OCI-LY3 (cell line): ENCODE measurements around the gene KDM4C.

Source experiments
- H2AFZ ChIP-seq: fragments of 200-600, 300-600 bp; shearing (Covaris generic); 2 replicates; pipeline ENCODE4 v1.6.0; 2014; ENCODE audit warnings: antibody characterized with exemption, low read depth, low read length
- H3K27ac ChIP-seq: fragments of 200-600, 300-600 bp; sonication (generic); 2 replicates; pipeline ENCODE4 v1.5.1; 2014; ENCODE audit warnings: mild to moderate bottlenecking, low read length, moderate library complexity, mixed read lengths
- H3K27me3 ChIP-seq: fragments of 200-600, 300-600 bp; sonication (generic); 2 replicates; pipeline ENCODE4 v1.6.1; 2014; ENCODE audit warnings: low read depth, low read length, mixed read lengths
- H3K36me3 ChIP-seq: fragments of 200-600, 300-600 bp; sonication (generic); replicated peaks from 2 replicates; pipeline ENCODE3; 2014; ENCODE audit warnings: low read depth, low read length, mixed read lengths
- H3K4me1 ChIP-seq: fragments of 300-600, 200-600 bp; sonication (generic); 2 replicates; pipeline ENCODE4 v1.6.1; 2014; ENCODE audit warnings: low read length, mixed read lengths
- H3K4me2 ChIP-seq: fragments of 200-600, 300-600 bp; sonication (generic); 2 replicates; pipeline ENCODE4 v1.6.1; 2014; ENCODE audit warnings: low read length, mixed read lengths
- H3K4me3 ChIP-seq: fragments of 300-600, 200-600 bp; sonication (generic); 2 replicates; pipeline ENCODE4 v1.5.1; 2014; ENCODE audit warnings: antibody characterized with exemption, mild to moderate bottlenecking, low read length, moderate library complexity
- H3K79me2 ChIP-seq: fragments of 300-600, 200-600 bp; shearing (Covaris generic); 2 replicates; pipeline ENCODE4 v1.6.1; 2014; ENCODE audit warnings: mild to moderate bottlenecking, low read length, mixed read lengths
- H3K9ac ChIP-seq: fragments of 300-600, 200-600 bp; shearing (Covaris generic); 2 replicates; pipeline ENCODE4 v1.6.0; 2014; ENCODE audit warnings: mild to moderate bottlenecking, low read length, moderate library complexity
- H3K9me3 ChIP-seq: fragments of 200-600, 300-600 bp; shearing (Covaris generic); 2 replicates; pipeline ENCODE4 v1.6.1; 2014; ENCODE audit warnings: low read length, mixed read lengths; ENCODE audit not compliant: insufficient read depth
- H4K20me1 ChIP-seq: fragments of 200-600, 300-600 bp; sonication (generic); 2 replicates; pipeline ENCODE4 v1.6.1; 2016; ENCODE audit warnings: low read length, mixed read lengths; ENCODE audit not compliant: insufficient read depth
- EZH2phosphoT487 ChIP-seq: fragments of 200-600 bp; shearing (Covaris generic); IDR thresholded peaks from 2 replicates; pipeline ENCODE4 v1.6.1; 2018; ENCODE audit warnings: antibody characterized with exemption, mixed run types, low read depth
- TF ChIP-seq, protein P1 (sequence below): fragments of 200-600, 300-600 bp; sonication (generic); IDR thresholded peaks from 2 replicates; pipeline ENCODE4 v1.5.1; 2014; ENCODE audit warnings: antibody characterized with exemption, low read length, low read depth

KDM4C gene

DNA sequence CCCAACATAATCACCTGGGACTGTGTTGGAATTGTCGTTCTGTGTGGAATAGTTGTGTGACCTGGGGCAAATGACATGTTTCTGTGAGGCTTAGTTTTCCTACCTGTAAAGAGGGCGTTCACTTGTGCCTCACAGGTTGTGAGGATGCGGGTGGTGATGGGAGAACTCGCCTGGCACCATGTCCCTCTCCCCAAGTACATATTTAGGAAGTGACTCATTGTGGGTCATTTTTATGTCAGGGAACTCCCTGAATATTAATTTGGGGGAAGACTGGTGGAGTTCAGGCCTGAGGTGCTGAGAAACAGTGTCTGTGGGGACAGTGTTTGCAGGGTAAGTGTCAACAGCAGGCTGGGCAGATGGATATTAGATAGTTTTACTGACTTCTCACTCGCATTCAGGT is 144.7 kb downstream of the KDM4C start:
- H3K27ac ChIP-seq: no peak overlapping the region
- H2AFZ ChIP-seq: no peak overlapping the region
- H3K27me3 ChIP-seq: no peaks in the 10 kb centered on the region
- H3K36me3 ChIP-seq: no peaks in the 10 kb centered on the region
- no peaks in the 10 kb centered on the region for H3K9me3 ChIP-seq
- TF ChIP-seq EZH2phosphoT487: no peak
- TF ChIP-seq, protein P1, sequence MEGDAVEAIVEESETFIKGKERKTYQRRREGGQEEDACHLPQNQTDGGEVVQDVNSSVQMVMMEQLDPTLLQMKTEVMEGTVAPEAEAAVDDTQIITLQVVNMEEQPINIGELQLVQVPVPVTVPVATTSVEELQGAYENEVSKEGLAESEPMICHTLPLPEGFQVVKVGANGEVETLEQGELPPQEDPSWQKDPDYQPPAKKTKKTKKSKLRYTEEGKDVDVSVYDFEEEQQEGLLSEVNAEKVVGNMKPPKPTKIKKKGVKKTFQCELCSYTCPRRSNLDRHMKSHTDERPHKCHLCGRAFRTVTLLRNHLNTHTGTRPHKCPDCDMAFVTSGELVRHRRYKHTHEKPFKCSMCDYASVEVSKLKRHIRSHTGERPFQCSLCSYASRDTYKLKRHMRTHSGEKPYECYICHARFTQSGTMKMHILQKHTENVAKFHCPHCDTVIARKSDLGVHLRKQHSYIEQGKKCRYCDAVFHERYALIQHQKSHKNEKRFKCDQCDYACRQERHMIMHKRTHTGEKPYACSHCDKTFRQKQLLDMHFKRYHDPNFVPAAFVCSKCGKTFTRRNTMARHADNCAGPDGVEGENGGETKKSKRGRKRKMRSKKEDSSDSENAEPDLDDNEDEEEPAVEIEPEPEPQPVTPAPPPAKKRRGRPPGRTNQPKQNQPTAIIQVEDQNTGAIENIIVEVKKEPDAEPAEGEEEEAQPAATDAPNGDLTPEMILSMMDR: no peak
- peaks cover 9% of the 10 kb centered on the region for H3K4me1 ChIP-seq
- H3K79me2 ChIP-seq: no peaks in the 10 kb centered on the region
- H3K4me2 ChIP-seq: no peak overlapping the region
- peaks cover 52% of the 10 kb centered on the region; the same call in 1 of the 2 replicates for H4K20me1 ChIP-seq
- H3K4me3 ChIP-seq: no peak overlapping the region
- H3K9ac ChIP-seq: no peak overlapping the region

DNA sequence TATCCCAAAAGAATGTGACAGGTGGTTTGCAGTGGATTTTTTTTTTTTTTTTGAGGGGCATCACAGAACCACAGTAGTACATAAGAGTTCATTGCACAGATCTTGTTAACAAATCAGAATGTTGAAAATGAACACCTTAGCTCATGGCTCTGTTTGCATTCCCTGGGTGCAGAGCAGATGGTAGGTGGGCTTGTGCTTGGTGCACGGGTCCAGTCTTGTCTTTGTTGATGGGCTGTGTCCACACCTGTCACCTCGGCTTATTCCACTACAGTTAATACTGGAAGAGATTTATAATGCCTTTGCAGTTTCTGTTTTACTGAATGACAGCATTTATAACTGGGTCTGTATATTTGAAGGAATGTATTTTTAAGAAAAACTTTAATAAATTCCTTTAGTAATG is 146.6 kb downstream of the KDM4C start:
- Histone ChIP-seq H4K20me1 (peaks cover 42% of the 10 kb centered on the region; the same call in 1 of the 2 replicates), H3K79me2 (no peaks in the 10 kb centered on the region), H2AFZ (no peak overlapping the region), H3K9ac (no peak overlapping the region), H3K4me1 (peaks cover 9% of the 10 kb centered on the region), H3K27me3 (no peaks in the 10 kb centered on the region), H3K4me2 (no peak overlapping the region), H3K27ac (no peak overlapping the region), H3K36me3 (no peaks in the 10 kb centered on the region), H3K4me3 (no peak overlapping the region), H3K9me3 (no peaks in the 10 kb centered on the region)
- TF ChIP-seq, protein P1: no peak
- TF ChIP-seq EZH2phosphoT487: no peak

DNA sequence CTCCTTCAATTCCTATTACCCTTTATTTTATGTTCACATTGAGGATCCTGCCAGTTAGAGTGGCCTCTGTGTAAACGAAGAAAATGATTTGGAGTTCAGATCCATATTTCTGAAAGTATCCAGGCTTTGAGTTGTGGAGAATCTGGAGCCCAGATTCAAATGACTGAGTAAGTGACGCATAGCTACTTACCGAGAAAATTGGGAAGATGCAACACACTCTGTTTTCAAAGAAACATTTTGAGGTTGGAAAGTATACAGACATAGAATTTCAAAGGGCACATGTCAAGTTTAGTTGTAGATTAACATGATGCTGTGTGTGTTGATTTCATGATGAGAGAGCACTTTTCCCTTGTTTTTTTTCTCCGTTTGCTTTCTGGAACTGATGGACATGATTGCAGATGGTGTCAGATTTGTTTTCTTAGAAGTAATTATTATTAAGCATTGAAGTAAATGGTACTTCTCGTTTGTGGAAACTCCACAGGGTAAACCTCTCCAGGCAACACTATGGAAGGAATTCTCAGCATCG is 148.1 kb downstream of the KDM4C start:
- TF ChIP-seq, protein P1: no peak
- TF ChIP-seq EZH2phosphoT487: no peak
- no peak overlapping the region for H3K4me3 ChIP-seq

DNA sequence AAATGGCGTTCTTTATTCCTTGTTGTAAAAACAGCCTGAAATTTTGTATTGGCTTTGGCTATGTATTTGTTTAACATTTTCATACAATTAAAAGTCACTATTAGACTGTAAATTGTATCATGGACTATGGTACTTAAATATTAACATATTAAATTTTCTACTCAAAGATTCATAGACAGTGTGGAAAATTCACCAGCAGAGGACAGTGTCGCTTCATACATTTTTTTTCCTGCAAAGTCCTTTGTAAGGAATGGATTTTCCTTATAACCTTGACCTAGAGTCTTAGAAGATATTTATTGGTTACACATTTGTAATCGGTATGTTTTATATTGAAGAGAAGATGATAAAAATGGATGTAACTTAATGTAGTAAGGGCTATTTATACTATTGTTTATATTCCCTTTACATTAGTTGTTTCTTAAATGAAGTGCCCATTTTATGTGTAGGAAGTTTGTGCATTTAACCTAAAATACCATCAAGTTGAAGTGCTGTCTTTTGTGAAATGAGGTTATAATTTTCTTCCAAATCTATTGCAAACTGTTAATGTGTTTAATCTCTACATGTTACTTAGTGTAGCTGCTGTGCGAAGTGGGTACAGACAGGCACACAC is 150.1 kb downstream of the KDM4C start:
- Histone ChIP-seq H3K79me2 (no peaks in the 10 kb centered on the region), H3K9me3 (no peaks in the 10 kb centered on the region), H3K4me2 (no peak overlapping the region), H4K20me1 (peaks cover 19% of the 10 kb centered on the region; the same call in 1 of the 2 replicates), H3K36me3 (no peaks in the 10 kb centered on the region), H3K4me3 (no peak overlapping the region), H3K4me1 (peaks cover 1% of the 10 kb centered on the region), H2AFZ (no peak overlapping the region), H3K27me3 (no peaks in the 10 kb centered on the region), H3K9ac (no peak overlapping the region), H3K27ac (no peak overlapping the region)
- TF ChIP-seq EZH2phosphoT487: no peak
- TF ChIP-seq, protein P1: peak; percentile 45

More for the DNA sequence above, 148.1 kb downstream of the KDM4C start:
- Histone ChIP-seq H3K9ac (no peak overlapping the region), H4K20me1 (peaks cover 35% of the 10 kb centered on the region; the same call in 1 of the 2 replicates), H3K4me2 (no peak overlapping the region), H3K27ac (no peak overlapping the region), H3K27me3 (no peaks in the 10 kb centered on the region), H3K36me3 (no peaks in the 10 kb centered on the region), H3K4me1 (peaks cover 9% of the 10 kb centered on the region), H3K79me2 (no peaks in the 10 kb centered on the region), H2AFZ (no peak overlapping the region), H3K9me3 (no peaks in the 10 kb centered on the region)
